Measurements from ENCODE around the gene PGM1. TPM values are rescaled to one million over a fixed set of nuclear protein-coding genes. Genes with fewer than 3 reads are reported as not detected.

Gene PGM1
- total RNA-seq, 1 experiment from 2014 or later, result 111 TPM

DNA sequence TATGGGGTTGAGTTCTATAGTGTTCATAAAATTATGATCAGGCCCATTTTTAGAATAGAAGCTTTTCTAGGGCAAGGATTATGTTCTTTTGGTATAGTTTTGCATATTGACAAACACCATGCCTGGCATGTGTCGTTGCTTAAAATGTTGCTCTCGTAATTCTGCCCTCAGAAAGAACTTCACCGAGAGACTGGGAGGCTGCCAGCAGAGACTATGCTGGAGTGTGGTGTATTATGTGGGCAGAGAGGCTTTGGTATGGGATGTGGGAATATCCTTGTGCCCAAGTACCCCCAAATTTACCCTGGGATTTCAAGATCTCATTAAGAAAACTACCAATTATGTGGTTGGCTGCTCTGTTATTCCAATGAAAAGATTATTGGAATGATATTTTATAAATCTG, 27.9 kb downstream of the PGM1 start:
- ChIA-PET POLR2A (no interaction called here), CTCF (interaction anchor here (1.0 to 1.4 kb wide), 2 partner anchors 53 to 516 kb away, joined by 4 to 5 read pairs; no protein-coding TSS in a partner anchor)
- TF ChIP-seq CREM (CRISPR knock-in tag; IDR thresholded peaks at IDR 0.05) (no peak), RORB (CRISPR knock-in tag; IDR thresholded peaks at IDR 0.05) (no peak), ZNF317 (CRISPR knock-in tag; IDR thresholded peaks at IDR 0.05; ENCODE audit: borderline replicate concordance, low read depth) (no peak), CREB1 (CRISPR knock-in tag; IDR thresholded peaks at IDR 0.05) (no peak), TP53 (CRISPR knock-in tag; IDR thresholded peaks at IDR 0.05) (no peak), FOXP1 (CRISPR knock-in tag; IDR thresholded peaks at IDR 0.05; ENCODE audit: borderline replicate concordance) (no peak), FOXK1 (CRISPR knock-in tag; IDR thresholded peaks at IDR 0.05) (no peak), TEAD1 (CRISPR knock-in tag; IDR thresholded peaks at IDR 0.05) (no peak), MXD4 (CRISPR knock-in tag; IDR thresholded peaks at IDR 0.05; ENCODE audit: borderline replicate concordance) (no peak), SMAD4 (CRISPR knock-in tag; IDR thresholded peaks at IDR 0.05) (no peak), GABPB1 (CRISPR knock-in tag; IDR thresholded peaks at IDR 0.05) (no peak), JUN (CRISPR knock-in tag; IDR thresholded peaks at IDR 0.05) (no peak)
- TF ChIP-seq, protein P1, sequence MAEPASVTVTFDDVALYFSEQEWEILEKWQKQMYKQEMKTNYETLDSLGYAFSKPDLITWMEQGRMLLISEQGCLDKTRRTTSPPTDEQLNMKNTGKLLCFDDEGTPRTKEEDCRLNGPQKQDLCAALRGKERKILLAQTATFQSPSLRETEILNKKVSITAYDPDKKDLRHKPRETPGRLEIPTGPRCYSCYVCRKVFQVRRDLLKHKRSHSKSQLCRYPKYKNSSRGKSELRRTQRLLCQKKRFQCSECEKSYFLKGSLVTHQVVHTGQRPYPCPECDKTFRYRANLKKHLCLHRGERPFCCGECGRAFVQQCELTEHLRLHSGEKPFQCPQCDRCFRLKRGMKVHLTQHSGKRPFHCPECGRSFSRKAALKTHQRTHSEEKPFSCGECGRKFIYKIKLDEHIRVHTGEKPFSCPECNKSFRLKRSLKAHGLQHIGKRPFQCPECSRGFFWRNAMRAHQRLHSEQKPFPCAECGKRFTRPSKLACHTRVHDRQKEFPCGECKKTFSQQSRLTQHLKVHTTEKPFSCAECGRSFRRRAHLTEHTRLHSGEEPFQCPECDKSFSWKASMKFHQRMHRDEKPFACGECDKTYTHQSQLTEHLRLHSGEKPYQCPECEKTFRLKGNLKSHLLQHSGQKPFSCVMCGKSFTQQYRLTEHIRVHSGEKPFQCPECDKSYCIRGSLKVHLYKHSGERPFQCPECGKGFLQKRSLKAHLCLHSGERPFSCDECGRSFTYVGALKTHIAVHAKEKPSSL (CRISPR knock-in tag; conservative IDR thresholded peaks at IDR 0.05), result no peak
- TF ChIP-seq, protein P2, sequence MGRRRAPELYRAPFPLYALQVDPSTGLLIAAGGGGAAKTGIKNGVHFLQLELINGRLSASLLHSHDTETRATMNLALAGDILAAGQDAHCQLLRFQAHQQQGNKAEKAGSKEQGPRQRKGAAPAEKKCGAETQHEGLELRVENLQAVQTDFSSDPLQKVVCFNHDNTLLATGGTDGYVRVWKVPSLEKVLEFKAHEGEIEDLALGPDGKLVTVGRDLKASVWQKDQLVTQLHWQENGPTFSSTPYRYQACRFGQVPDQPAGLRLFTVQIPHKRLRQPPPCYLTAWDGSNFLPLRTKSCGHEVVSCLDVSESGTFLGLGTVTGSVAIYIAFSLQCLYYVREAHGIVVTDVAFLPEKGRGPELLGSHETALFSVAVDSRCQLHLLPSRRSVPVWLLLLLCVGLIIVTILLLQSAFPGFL (CRISPR knock-in tag; IDR thresholded peaks at IDR 0.05; ENCODE audit: borderline replicate concordance), result no peak
- TF ChIP-seq, protein P3, sequence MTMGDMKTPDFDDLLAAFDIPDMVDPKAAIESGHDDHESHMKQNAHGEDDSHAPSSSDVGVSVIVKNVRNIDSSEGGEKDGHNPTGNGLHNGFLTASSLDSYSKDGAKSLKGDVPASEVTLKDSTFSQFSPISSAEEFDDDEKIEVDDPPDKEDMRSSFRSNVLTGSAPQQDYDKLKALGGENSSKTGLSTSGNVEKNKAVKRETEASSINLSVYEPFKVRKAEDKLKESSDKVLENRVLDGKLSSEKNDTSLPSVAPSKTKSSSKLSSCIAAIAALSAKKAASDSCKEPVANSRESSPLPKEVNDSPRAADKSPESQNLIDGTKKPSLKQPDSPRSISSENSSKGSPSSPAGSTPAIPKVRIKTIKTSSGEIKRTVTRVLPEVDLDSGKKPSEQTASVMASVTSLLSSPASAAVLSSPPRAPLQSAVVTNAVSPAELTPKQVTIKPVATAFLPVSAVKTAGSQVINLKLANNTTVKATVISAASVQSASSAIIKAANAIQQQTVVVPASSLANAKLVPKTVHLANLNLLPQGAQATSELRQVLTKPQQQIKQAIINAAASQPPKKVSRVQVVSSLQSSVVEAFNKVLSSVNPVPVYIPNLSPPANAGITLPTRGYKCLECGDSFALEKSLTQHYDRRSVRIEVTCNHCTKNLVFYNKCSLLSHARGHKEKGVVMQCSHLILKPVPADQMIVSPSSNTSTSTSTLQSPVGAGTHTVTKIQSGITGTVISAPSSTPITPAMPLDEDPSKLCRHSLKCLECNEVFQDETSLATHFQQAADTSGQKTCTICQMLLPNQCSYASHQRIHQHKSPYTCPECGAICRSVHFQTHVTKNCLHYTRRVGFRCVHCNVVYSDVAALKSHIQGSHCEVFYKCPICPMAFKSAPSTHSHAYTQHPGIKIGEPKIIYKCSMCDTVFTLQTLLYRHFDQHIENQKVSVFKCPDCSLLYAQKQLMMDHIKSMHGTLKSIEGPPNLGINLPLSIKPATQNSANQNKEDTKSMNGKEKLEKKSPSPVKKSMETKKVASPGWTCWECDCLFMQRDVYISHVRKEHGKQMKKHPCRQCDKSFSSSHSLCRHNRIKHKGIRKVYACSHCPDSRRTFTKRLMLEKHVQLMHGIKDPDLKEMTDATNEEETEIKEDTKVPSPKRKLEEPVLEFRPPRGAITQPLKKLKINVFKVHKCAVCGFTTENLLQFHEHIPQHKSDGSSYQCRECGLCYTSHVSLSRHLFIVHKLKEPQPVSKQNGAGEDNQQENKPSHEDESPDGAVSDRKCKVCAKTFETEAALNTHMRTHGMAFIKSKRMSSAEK (CRISPR knock-in tag; IDR thresholded peaks at IDR 0.05; ENCODE audit: borderline replicate concordance), result no peak
- TF ChIP-seq, protein P4, sequence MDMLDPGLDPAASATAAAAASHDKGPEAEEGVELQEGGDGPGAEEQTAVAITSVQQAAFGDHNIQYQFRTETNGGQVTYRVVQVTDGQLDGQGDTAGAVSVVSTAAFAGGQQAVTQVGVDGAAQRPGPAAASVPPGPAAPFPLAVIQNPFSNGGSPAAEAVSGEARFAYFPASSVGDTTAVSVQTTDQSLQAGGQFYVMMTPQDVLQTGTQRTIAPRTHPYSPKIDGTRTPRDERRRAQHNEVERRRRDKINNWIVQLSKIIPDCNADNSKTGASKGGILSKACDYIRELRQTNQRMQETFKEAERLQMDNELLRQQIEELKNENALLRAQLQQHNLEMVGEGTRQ (CRISPR knock-in tag; IDR thresholded peaks at IDR 0.05), result no peak
- H3K36me3 Mint-ChIP-seq, result no peaks in the 10 kb centered on the region
- DNase-seq (ENCODE audit: low spot score), result no peak
- no peaks in the 10 kb centered on the region for H3K9me3 Mint-ChIP-seq
- peaks cover 47% of the 10 kb centered on the region for H3K4me1 Mint-ChIP-seq
- H3K27ac Mint-ChIP-seq, result no peak overlapping the region
- no peaks in the 10 kb centered on the region for H3K27me3 Mint-ChIP-seq (ENCODE audit: low read depth)
- no peak for ATAC-seq
- H3K4me3 Mint-ChIP-seq, result no peak overlapping the region

DNA sequence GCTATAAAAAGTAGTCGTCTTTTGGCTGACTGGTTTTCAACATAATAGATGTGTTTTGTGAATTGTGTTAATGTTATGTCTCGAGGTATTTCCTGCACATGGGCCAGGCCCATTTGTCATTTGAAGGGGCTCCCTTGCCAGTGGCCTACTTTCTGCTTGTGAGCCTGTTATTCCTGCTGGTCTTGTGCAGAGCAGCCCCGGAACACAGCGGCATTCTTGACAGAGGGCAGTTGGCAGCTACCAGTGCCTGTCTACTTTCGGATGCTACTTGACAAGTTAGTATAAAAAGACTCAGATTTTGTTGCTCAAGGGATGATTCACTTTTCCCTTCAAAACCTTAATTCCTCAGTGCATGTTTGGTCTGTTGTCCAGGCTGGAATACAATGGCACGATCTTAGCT, 28.5 kb downstream of the PGM1 start:
- Mint-ChIP-seq H3K4me3 (no peak overlapping the region), H3K27ac (no peak overlapping the region)
- CTCF ChIA-PET, result interaction anchor here (1.4 kb wide), 1 partner anchor 53 kb away, joined by 5 read pairs; no protein-coding TSS in a partner anchor
- TF ChIP-seq, protein P5, sequence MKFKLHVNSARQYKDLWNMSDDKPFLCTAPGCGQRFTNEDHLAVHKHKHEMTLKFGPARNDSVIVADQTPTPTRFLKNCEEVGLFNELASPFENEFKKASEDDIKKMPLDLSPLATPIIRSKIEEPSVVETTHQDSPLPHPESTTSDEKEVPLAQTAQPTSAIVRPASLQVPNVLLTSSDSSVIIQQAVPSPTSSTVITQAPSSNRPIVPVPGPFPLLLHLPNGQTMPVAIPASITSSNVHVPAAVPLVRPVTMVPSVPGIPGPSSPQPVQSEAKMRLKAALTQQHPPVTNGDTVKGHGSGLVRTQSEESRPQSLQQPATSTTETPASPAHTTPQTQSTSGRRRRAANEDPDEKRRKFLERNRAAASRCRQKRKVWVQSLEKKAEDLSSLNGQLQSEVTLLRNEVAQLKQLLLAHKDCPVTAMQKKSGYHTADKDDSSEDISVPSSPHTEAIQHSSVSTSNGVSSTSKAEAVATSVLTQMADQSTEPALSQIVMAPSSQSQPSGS (CRISPR knock-in tag; IDR thresholded peaks at IDR 0.05; ENCODE audit: borderline replicate concordance, low read depth), result no peak
- TF ChIP-seq KAT7 (CRISPR knock-in tag; IDR thresholded peaks at IDR 0.05; ENCODE audit: borderline replicate concordance) (no peak), SMAD4 (CRISPR knock-in tag; IDR thresholded peaks at IDR 0.05) (no peak), ATF1 (CRISPR knock-in tag; IDR thresholded peaks at IDR 0.05) (no peak), SOX15 (CRISPR knock-in tag; IDR thresholded peaks at IDR 0.05) (no peak), ZBTB21 (CRISPR knock-in tag; IDR thresholded peaks at IDR 0.05; ENCODE audit: borderline replicate concordance) (no peak), GTF2I (CRISPR knock-in tag; conservative IDR thresholded peaks at IDR 0.05) (no peak), ZNF232 (CRISPR knock-in tag; IDR thresholded peaks at IDR 0.05) (no peak), ZNF396 (CRISPR knock-in tag; IDR thresholded peaks at IDR 0.05; ENCODE audit: borderline replicate concordance) (no peak)
- TF ChIP-seq, protein P6, sequence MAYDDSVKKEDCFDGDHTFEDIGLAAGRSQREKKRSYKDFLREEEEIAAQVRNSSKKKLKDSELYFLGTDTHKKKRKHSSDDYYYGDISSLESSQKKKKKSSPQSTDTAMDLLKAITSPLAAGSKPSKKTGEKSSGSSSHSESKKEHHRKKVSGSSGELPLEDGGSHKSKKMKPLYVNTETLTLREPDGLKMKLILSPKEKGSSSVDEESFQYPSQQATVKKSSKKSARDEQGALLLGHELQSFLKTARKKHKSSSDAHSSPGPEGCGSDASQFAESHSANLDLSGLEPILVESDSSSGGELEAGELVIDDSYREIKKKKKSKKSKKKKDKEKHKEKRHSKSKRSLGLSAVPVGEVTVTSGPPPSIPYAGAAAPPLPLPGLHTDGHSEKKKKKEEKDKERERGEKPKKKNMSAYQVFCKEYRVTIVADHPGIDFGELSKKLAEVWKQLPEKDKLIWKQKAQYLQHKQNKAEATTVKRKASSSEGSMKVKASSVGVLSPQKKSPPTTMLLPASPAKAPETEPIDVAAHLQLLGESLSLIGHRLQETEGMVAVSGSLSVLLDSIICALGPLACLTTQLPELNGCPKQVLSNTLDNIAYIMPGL (CRISPR knock-in tag; IDR thresholded peaks at IDR 0.05), result no peak

More for the DNA sequence above, 28.5 kb downstream of the PGM1 start:
- ATAC-seq (no peak), DNase-seq (ENCODE audit: low spot score) (no peak)
- Mint-ChIP-seq H3K27me3 (ENCODE audit: low read depth) (no peaks in the 10 kb centered on the region), H3K9me3 (no peaks in the 10 kb centered on the region), H3K36me3 (no peaks in the 10 kb centered on the region), H3K4me1 (peaks cover 42% of the 10 kb centered on the region)
- POLR2A ChIA-PET, result no interaction called here

Data from WTC11 (cell line).